Measurements from ENCODE around the gene OR51A7.

- TF ChIP-seq CTCF (IDR thresholded peaks at IDR 0.05) (no peak), ZNF263 (CRISPR knock-in tag; IDR thresholded peaks at IDR 0.05; ENCODE audit: low read depth) (no peak), NR1H2 (CRISPR knock-in tag; IDR thresholded peaks at IDR 0.05) (no peak), USF2 (CRISPR knock-in tag; IDR thresholded peaks at IDR 0.05) (no peak), SP1 (CRISPR knock-in tag; conservative IDR thresholded peaks at IDR 0.05) (no peak), NFYB (CRISPR knock-in tag; conservative IDR thresholded peaks at IDR 0.05; ENCODE audit: low read depth) (no peak), ZNF512 (CRISPR knock-in tag; IDR thresholded peaks at IDR 0.05; ENCODE audit: borderline replicate concordance) (no peak), ZNF121 (CRISPR knock-in tag; IDR thresholded peaks at IDR 0.05) (no peak)
- TF ChIP-seq, protein P1, sequence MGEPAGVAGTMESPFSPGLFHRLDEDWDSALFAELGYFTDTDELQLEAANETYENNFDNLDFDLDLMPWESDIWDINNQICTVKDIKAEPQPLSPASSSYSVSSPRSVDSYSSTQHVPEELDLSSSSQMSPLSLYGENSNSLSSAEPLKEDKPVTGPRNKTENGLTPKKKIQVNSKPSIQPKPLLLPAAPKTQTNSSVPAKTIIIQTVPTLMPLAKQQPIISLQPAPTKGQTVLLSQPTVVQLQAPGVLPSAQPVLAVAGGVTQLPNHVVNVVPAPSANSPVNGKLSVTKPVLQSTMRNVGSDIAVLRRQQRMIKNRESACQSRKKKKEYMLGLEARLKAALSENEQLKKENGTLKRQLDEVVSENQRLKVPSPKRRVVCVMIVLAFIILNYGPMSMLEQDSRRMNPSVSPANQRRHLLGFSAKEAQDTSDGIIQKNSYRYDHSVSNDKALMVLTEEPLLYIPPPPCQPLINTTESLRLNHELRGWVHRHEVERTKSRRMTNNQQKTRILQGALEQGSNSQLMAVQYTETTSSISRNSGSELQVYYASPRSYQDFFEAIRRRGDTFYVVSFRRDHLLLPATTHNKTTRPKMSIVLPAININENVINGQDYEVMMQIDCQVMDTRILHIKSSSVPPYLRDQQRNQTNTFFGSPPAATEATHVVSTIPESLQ (CRISPR knock-in tag; IDR thresholded peaks at IDR 0.05) = no peak
- TF ChIP-seq, protein P2, sequence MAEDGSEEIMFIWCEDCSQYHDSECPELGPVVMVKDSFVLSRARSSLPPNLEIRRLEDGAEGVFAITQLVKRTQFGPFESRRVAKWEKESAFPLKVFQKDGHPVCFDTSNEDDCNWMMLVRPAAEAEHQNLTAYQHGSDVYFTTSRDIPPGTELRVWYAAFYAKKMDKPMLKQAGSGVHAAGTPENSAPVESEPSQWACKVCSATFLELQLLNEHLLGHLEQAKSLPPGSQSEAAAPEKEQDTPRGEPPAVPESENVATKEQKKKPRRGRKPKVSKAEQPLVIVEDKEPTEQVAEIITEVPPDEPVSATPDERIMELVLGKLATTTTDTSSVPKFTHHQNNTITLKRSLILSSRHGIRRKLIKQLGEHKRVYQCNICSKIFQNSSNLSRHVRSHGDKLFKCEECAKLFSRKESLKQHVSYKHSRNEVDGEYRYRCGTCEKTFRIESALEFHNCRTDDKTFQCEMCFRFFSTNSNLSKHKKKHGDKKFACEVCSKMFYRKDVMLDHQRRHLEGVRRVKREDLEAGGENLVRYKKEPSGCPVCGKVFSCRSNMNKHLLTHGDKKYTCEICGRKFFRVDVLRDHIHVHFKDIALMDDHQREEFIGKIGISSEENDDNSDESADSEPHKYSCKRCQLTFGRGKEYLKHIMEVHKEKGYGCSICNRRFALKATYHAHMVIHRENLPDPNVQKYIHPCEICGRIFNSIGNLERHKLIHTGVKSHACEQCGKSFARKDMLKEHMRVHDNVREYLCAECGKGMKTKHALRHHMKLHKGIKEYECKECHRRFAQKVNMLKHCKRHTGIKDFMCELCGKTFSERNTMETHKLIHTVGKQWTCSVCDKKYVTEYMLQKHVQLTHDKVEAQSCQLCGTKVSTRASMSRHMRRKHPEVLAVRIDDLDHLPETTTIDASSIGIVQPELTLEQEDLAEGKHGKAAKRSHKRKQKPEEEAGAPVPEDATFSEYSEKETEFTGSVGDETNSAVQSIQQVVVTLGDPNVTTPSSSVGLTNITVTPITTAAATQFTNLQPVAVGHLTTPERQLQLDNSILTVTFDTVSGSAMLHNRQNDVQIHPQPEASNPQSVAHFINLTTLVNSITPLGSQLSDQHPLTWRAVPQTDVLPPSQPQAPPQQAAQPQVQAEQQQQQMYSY (CRISPR knock-in tag; IDR thresholded peaks at IDR 0.05) = no peak
- TF ChIP-seq, protein P3, sequence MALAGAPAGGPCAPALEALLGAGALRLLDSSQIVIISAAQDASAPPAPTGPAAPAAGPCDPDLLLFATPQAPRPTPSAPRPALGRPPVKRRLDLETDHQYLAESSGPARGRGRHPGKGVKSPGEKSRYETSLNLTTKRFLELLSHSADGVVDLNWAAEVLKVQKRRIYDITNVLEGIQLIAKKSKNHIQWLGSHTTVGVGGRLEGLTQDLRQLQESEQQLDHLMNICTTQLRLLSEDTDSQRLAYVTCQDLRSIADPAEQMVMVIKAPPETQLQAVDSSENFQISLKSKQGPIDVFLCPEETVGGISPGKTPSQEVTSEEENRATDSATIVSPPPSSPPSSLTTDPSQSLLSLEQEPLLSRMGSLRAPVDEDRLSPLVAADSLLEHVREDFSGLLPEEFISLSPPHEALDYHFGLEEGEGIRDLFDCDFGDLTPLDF (CRISPR knock-in tag; IDR thresholded peaks at IDR 0.05) = no peak
- TF ChIP-seq, protein P4, sequence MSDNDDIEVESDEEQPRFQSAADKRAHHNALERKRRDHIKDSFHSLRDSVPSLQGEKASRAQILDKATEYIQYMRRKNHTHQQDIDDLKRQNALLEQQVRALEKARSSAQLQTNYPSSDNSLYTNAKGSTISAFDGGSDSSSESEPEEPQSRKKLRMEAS (CRISPR knock-in tag; IDR thresholded peaks at IDR 0.05) = no peak
Observed at GRCh38 chr11:4903484-4903883, at the start of gene OR51A7.
